Neural cell (in vitro differentiated cells): ENCODE results near the gene FIBCD1.

Source experiments
- CTCF ChIP-seq: fragments of 450-650 bp; IDR thresholded peaks from 2 replicates; pipeline ENCODE4 v1.5.1; 2014; ENCODE audit warnings: antibody characterized with exemption, mild to moderate bottlenecking, moderate library complexity; ENCODE audit not compliant: poor library complexity, severe bottlenecking
- EP300 ChIP-seq: fragments of 450-650 bp; conservative IDR thresholded peaks from 2 replicates; pipeline ENCODE4 v1.6.1; 2014; ENCODE audit warnings: antibody characterized with exemption, mild to moderate bottlenecking, moderate library complexity; ENCODE audit not compliant: poor library complexity, severe bottlenecking
- EZH2 ChIP-seq: fragments of 200-600, 300-800 bp; shearing (Covaris generic), sonication (generic); IDR thresholded peaks from 2 replicates; pipeline ENCODE4 v1.6.1; 2014; ENCODE audit warnings: antibody characterized with exemption, low read length, borderline replicate concordance, mild to moderate bottlenecking; ENCODE audit not compliant: insufficient read depth, poor library complexity, severe bottlenecking
- POLR2AphosphoS5 ChIP-seq: IDR thresholded peaks from 2 replicates; pipeline ENCODE4 v1.6.1; 2012
- RAD21 ChIP-seq: fragments of 450-650 bp; conservative IDR thresholded peaks from 2 replicates; pipeline ENCODE4 v1.6.1; 2014; ENCODE audit warnings: antibody characterized with exemption, mild to moderate bottlenecking, moderate library complexity
- REST ChIP-seq: IDR thresholded peaks from 2 replicates; pipeline ENCODE4 v1.6.1; 2012; ENCODE audit warnings: borderline replicate concordance
- SMC3 ChIP-seq: fragments of 450-650 bp; conservative IDR thresholded peaks from 2 replicates; pipeline ENCODE4 v1.6.1; 2014; ENCODE audit warnings: antibody characterized with exemption, mild to moderate bottlenecking, moderate library complexity; ENCODE audit not compliant: poor library complexity
- TAF1 ChIP-seq: IDR thresholded peaks from 2 replicates; pipeline ENCODE4 v1.6.1; 2012; ENCODE audit warnings: low read depth

GRCh38 chr9:130913599-130914416 lies 25.2 kb downstream of the FIBCD1 start:
- TF ChIP-seq RAD21 = no peak
- no peak for TF ChIP-seq POLR2AphosphoS5
- no peak for TF ChIP-seq EP300
- TF ChIP-seq CTCF = no peak
- no peak for TF ChIP-seq EZH2
- no peak for TF ChIP-seq REST
- no peak for TF ChIP-seq SMC3
- no peak for TF ChIP-seq TAF1
